Measurements from ENCODE around the gene LNX1.

GRCh38 chr4:53584658-53585057 is 6.6 kb downstream of the LNX1 start:
- TF ChIP-seq, protein P1, sequence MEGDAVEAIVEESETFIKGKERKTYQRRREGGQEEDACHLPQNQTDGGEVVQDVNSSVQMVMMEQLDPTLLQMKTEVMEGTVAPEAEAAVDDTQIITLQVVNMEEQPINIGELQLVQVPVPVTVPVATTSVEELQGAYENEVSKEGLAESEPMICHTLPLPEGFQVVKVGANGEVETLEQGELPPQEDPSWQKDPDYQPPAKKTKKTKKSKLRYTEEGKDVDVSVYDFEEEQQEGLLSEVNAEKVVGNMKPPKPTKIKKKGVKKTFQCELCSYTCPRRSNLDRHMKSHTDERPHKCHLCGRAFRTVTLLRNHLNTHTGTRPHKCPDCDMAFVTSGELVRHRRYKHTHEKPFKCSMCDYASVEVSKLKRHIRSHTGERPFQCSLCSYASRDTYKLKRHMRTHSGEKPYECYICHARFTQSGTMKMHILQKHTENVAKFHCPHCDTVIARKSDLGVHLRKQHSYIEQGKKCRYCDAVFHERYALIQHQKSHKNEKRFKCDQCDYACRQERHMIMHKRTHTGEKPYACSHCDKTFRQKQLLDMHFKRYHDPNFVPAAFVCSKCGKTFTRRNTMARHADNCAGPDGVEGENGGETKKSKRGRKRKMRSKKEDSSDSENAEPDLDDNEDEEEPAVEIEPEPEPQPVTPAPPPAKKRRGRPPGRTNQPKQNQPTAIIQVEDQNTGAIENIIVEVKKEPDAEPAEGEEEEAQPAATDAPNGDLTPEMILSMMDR (IDR thresholded peaks at IDR 0.05): no peak
- no peak for TF ChIP-seq EZH2phosphoT487 (IDR thresholded peaks at IDR 0.05)

Data from neural progenitor cell (in vitro differentiated cells).